Measurements from ENCODE around the gene TCF19. TPM values are rescaled to one million over a fixed set of nuclear protein-coding genes. Genes with fewer than 3 reads are reported as not detected.

Gene TCF19
- total RNA-seq, 1 donor from 2014 or later: 17.3 TPM

DNA sequence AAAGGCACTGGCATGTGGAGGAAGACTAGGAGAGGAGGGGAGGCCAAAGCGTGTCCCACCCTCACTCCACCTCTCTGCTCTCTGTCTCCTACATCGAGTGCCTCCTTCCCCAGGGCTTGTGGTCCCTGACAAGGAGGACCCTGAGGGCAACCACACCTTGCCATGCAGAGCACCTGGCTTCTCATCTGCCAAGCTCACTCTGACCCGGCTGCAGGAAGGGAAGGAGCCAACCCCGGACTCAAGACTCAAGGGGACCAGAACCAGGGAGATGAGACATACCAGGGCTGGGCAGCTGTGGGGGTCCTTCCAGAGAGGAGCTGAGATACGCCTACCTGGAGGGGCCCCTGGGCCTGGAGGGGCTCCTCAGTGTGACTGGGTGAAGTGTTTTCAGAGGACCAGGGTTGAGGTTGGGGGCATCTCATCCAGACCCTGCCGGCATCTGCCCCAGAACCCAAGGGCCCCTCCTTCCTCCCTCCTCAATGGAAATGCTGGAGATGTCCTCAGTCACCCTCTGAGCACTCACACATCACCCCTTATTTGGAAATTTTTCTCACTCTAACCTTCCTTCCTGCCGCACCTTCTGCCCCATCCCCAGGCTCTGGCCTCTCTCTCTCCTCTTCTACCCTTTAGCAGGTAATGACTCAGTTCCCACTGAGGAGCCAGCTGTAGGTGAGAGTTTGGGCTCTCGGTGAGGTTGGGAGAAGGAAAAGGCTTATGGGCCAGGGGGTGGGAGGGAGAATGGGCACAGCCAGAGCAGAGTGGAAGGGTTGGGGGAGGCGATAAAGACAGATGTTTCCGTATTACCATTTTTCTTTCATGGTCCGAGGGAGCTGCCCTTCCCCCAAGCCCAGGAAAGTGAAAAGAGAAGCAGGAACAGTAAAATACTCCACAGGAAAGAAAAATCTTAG is 44.1 kb downstream of the TCF19 start:
- ChIA-PET POLR2A (interaction anchor here (0.7 to 2.1 kb wide), 16 partner anchors 20 to 757 kb away, joined by 3 to 29 read pairs (median 3); partner anchors contain the start of genes HLA-B, NELFE and SKIC2), CTCF (interaction anchor here (2.9 kb wide), 1 partner anchor 164 kb away, joined by 9 read pairs; no protein-coding TSS in a partner anchor)
- peaks cover 8% of the 10 kb centered on the region for H3K36me3 Mint-ChIP-seq (ENCODE audit: low read depth)
- H3K27me3 Mint-ChIP-seq: no peaks in the 10 kb centered on the region
- ATAC-seq (ENCODE audit: low read depth) (no peak), DNase-seq (no peak)
- no peaks in the 10 kb centered on the region for H3K9me3 Mint-ChIP-seq
- peak overlapping the region; percentile 94 for H3K27ac Mint-ChIP-seq
- intact Hi-C loops (cut with micrococcal nuclease): loop anchor here (1.0 kb wide), 1 partner anchor 70 kb away; the partner anchor contains the start of gene HLA-C
- TF ChIP-seq, protein P1, sequence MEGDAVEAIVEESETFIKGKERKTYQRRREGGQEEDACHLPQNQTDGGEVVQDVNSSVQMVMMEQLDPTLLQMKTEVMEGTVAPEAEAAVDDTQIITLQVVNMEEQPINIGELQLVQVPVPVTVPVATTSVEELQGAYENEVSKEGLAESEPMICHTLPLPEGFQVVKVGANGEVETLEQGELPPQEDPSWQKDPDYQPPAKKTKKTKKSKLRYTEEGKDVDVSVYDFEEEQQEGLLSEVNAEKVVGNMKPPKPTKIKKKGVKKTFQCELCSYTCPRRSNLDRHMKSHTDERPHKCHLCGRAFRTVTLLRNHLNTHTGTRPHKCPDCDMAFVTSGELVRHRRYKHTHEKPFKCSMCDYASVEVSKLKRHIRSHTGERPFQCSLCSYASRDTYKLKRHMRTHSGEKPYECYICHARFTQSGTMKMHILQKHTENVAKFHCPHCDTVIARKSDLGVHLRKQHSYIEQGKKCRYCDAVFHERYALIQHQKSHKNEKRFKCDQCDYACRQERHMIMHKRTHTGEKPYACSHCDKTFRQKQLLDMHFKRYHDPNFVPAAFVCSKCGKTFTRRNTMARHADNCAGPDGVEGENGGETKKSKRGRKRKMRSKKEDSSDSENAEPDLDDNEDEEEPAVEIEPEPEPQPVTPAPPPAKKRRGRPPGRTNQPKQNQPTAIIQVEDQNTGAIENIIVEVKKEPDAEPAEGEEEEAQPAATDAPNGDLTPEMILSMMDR (IDR thresholded peaks at IDR 0.05): no peak
- H3K4me1 Mint-ChIP-seq: peaks cover 55% of the 10 kb centered on the region
- H3K4me3 Mint-ChIP-seq: peak overlapping the region; percentile 89

DNA sequence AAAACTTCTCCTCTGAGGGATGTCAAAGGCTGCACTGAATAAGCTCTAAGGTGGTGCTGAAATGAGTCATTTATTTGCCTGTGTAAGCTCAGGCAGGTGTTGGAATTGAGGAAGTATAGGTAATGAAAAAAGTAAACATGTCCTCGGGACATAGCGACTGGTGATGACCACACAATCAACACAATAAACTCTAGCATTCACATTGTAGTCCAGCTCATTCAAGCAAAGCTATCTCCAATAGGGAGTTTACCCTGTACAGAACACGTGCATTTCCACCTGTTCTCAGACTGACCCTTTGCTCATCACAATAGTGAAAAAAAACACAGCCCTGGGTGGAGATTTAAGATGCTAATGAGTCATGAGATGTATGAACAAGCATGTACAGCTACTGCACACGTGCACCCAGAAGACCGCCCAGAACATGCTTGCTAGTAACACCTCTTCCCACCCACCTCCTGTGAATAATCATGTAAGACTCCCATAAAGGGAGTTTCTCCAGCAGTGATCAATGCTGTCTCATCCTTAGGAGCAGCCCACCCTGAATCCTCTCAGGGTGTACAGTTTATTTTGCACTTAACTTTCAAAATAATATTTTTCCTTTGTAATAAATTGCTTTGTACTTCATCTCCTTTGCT is 45.1 kb downstream of the TCF19 start:
- H3K27ac Mint-ChIP-seq: peak overlapping the region; percentile 94
- peaks cover 55% of the 10 kb centered on the region for H3K4me1 Mint-ChIP-seq
- no peaks in the 10 kb centered on the region for H3K27me3 Mint-ChIP-seq
- no peak for DNase-seq
- peak; percentile 64 for ATAC-seq (ENCODE audit: low read depth)
- peak overlapping the region; percentile 89 for H3K4me3 Mint-ChIP-seq
- peaks cover 3% of the 10 kb centered on the region for H3K36me3 Mint-ChIP-seq (ENCODE audit: low read depth)
- CTCF ChIA-PET: interaction anchor here (2.9 kb wide), 1 partner anchor 163 kb away, joined by 9 read pairs; no protein-coding TSS in a partner anchor
- H3K9me3 Mint-ChIP-seq: no peaks in the 10 kb centered on the region
- TF ChIP-seq, protein P1 (IDR thresholded peaks at IDR 0.05): no peak
- intact Hi-C loops (cut with micrococcal nuclease): loop anchor here (1.0 kb wide), 1 partner anchor 69 kb away; the partner anchor contains the start of gene HLA-C
- POLR2A ChIA-PET: interaction anchor here (0.5 to 2.1 kb wide), 19 partner anchors 19 to 768 kb away, joined by 3 to 29 read pairs (median 3); partner anchors contain the start of genes DXO, HLA-B, NELFE and SKIC2

DNA sequence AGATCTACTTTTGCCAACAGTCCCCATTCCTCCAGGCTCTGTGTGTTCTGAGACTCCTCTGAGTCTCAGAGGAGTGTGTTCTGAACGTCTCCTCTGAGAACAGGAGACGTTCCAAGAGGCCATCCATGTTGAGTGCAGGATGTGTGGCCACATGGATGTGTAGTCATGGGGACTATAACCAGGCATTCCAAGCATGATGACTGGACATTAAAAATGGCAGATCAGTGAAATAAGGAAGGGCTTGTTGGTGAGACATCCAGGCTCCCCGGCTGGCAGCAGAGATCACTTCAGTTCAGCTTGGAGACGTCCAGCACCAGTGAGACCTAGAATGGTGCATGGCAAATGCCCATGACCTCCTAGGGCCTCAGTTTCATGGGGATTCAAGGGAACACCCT is 46.4 kb downstream of the TCF19 start:
- POLR2A ChIA-PET: interaction anchor here (0.9 kb wide), 1 partner anchor 68 kb away, joined by 3 read pairs; no protein-coding TSS in a partner anchor
- Mint-ChIP-seq H3K36me3 (ENCODE audit: low read depth) (peaks cover 3% of the 10 kb centered on the region), H3K9me3 (no peaks in the 10 kb centered on the region), H3K27me3 (no peaks in the 10 kb centered on the region), H3K4me3 (peak overlapping the region; percentile 89), H3K27ac (peak overlapping the region; percentile 94), H3K4me1 (peaks cover 48% of the 10 kb centered on the region)
- no peak for DNase-seq
- ATAC-seq (ENCODE audit: low read depth): no peak
- CTCF ChIA-PET: interaction anchor here (2.9 kb wide), 1 partner anchor 162 kb away, joined by 9 read pairs; no protein-coding TSS in a partner anchor
- TF ChIP-seq, protein P1 (IDR thresholded peaks at IDR 0.05): no peak
- intact Hi-C loops (cut with micrococcal nuclease): loop anchor here (1.0 kb wide), 1 partner anchor 153 kb away; the partner anchor contains the start of gene HLA-B

DNA sequence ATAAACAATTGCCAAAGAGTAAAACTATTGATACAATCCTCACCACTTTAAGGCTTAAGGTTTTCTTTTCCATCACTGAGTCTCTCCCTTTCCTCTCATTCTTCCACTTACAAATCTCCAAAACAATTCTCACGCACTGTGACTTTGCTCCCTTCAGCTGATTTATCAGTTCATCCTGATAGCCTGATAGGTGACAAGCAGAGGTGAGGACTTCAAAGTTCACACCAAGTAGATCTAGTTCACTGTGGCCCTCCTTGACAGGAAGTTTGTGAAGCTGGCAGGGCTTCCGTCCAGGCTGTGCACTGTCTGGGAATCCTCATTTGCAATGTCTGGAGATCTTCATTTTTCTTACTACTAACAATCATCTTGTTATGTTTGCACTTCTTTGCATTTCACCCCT is 47.2 kb downstream of the TCF19 start:
- Mint-ChIP-seq H3K9me3 (no peaks in the 10 kb centered on the region), H3K27me3 (no peaks in the 10 kb centered on the region), H3K4me3 (no peak overlapping the region), H3K4me1 (peaks cover 48% of the 10 kb centered on the region), H3K36me3 (ENCODE audit: low read depth) (peaks cover 3% of the 10 kb centered on the region), H3K27ac (no peak overlapping the region)
- DNase-seq (no peak), ATAC-seq (ENCODE audit: low read depth) (no peak)
- ChIA-PET POLR2A (no interaction called here), CTCF (no interaction called here)
- intact Hi-C loops (cut with micrococcal nuclease): no loop called here
- TF ChIP-seq, protein P1 (IDR thresholded peaks at IDR 0.05): no peak

Measured in activated B cell treated with CpG ODN at 0.5 μM for 24 hours (primary cell).